IMR-90 (cell line): ENCODE results near the gene ASXL1. TPM values are rescaled to one million over a fixed set of nuclear protein-coding genes. Genes with fewer than 3 reads are reported as not detected.
A peak's percentile ranks its signal among the peaks of the same experiment; 100 is the strongest.

Source experiments
- ATAC-seq: fragments of 200-7000 bp; cut with Tn5 transposase; 2 replicates; pipeline ENCODE4 v1.9.1; 2020; ENCODE audit warnings: low read depth, mild to moderate bottlenecking, moderate library complexity
- BruUV-seq: library from RNA; stranded (reverse); fragments of 400-500 nt; replicated peaks from 2 replicates; lab custom pipeline; 2021; lab: Mats Ljungman, UMichigan
- CTCF ChIA-PET: fragments of 300-600 bp; formaldehyde crosslinking; extraction: SDS; loops from one replicate; lab custom pipeline; 2021; ENCODE audit warnings: antibody characterized with exemption; lab: Yijun Ruan, JAX
- POLR2A ChIA-PET: fragments of 300-600 bp; sonication (Branson Sonifier 250); formaldehyde crosslinking; loops from one replicate; lab custom pipeline; 2022; ENCODE audit warnings: antibody characterized with exemption; ENCODE audit not compliant: unreplicated experiment; lab: Charles Lee
- DNase-seq: peaks from one replicate; pipeline ENCODE4 v3.0.0; 2013
- H2AFZ ChIP-seq: replicated peaks from 2 replicates; pipeline ENCODE3; 2013; ENCODE audit warnings: low read length, mild to moderate bottlenecking; ENCODE audit not compliant: poor library complexity
- H2AK5ac ChIP-seq: 2 replicates; pipeline ENCODE4 v1.6.1; 2013; ENCODE audit warnings: low read depth, low read length, inconsistent platforms
- H2AK9ac ChIP-seq: replicated peaks from 2 replicates; pipeline ENCODE3; 2013; ENCODE audit warnings: mild to moderate bottlenecking, low read depth, low read length, moderate library complexity; ENCODE audit not compliant: poor library complexity
- H2BK120ac ChIP-seq: 2 replicates; pipeline ENCODE4 v1.6.1; 2013; ENCODE audit warnings: low read depth, low read length, inconsistent platforms
- H2BK15ac ChIP-seq: 3 replicates; pipeline ENCODE4 v1.6.1; 2013; ENCODE audit warnings: low read depth, low read length, inconsistent platforms
- H2BK20ac ChIP-seq: 2 replicates; pipeline ENCODE4 v1.6.1; 2013; ENCODE audit warnings: low read depth, mild to moderate bottlenecking, inconsistent platforms, low read length, moderate library complexity
- H2BK5ac ChIP-seq: 2 replicates; pipeline ENCODE4 v1.6.1; 2013; ENCODE audit warnings: mild to moderate bottlenecking, low read depth, low read length, inconsistent platforms; ENCODE audit not compliant: poor library complexity, severe bottlenecking
- H3K14ac ChIP-seq: replicated peaks from 2 replicates; pipeline ENCODE4 v1.6.1; 2013; ENCODE audit warnings: low read depth, low read length, inconsistent platforms
- H3K18ac ChIP-seq: 2 replicates; pipeline ENCODE4 v1.6.1; 2013; ENCODE audit warnings: low read depth, low read length, control low read depth
- H3K23ac ChIP-seq: 2 replicates; pipeline ENCODE4 v1.6.1; 2013; ENCODE audit warnings: low read depth, low read length, inconsistent platforms
- H3K27ac ChIP-seq: 2 replicates; pipeline ENCODE4 v1.5.1; 2013; ENCODE audit warnings: mild to moderate bottlenecking, control low read depth, low read length; ENCODE audit not compliant: insufficient read depth
- H3K27me3 ChIP-seq: 2 replicates; pipeline ENCODE4 v1.6.1; 2013; ENCODE audit warnings: low read length; ENCODE audit not compliant: control insufficient read depth, insufficient read depth
- H3K36me3 ChIP-seq: 2 replicates; pipeline ENCODE4 v1.6.1; 2013; ENCODE audit warnings: low read length, mixed read lengths; ENCODE audit not compliant: control insufficient read depth, insufficient read depth
- H3K4ac ChIP-seq: 2 replicates; pipeline ENCODE4 v1.6.1; 2013; ENCODE audit warnings: low read depth, low read length, inconsistent platforms
- H3K4me1 ChIP-seq: 2 replicates; pipeline ENCODE4 v1.6.1; 2013; ENCODE audit warnings: low read length, mixed read lengths; ENCODE audit not compliant: control insufficient read depth, insufficient read depth
- H3K4me2 ChIP-seq: 2 replicates; pipeline ENCODE4 v1.6.1; 2013; ENCODE audit warnings: low read depth, mild to moderate bottlenecking, control low read depth, low read length, moderate library complexity
- H3K4me3 ChIP-seq: 2 replicates; pipeline ENCODE4 v1.5.1; 2013; ENCODE audit warnings: low read depth, mild to moderate bottlenecking, control low read depth, low read length, moderate library complexity; ENCODE audit not compliant: insufficient read depth
- H3K56ac ChIP-seq: 2 replicates; pipeline ENCODE4 v1.6.1; 2013; ENCODE audit warnings: low read length, inconsistent platforms; ENCODE audit not compliant: insufficient read depth; ENCODE audit errors: extremely low read depth
- H3K79me1 ChIP-seq, 2 experiments: 2 replicates each; pipeline ENCODE4 v1.6.1; 2013; ENCODE audit warnings: low read length in 2 of 2, inconsistent platforms in 1 of 2, low read depth in 1 of 2
- H3K9ac ChIP-seq: 2 replicates; pipeline ENCODE4 v1.6.1; 2013; ENCODE audit warnings: low read depth, low read length, control low read depth
- H3K9me1 ChIP-seq: 2 replicates; pipeline ENCODE4 v1.6.1; 2013; ENCODE audit warnings: low read length, inconsistent platforms; ENCODE audit not compliant: insufficient read depth
- H3K9me3 ChIP-seq: 2 replicates; pipeline ENCODE4 v1.6.1; 2013; ENCODE audit warnings: low read length; ENCODE audit not compliant: control insufficient read depth, insufficient read depth
- H4K20me1 ChIP-seq: 2 replicates; pipeline ENCODE4 v1.6.1; 2013; ENCODE audit warnings: low read length, inconsistent platforms; ENCODE audit not compliant: insufficient read depth
- H4K5ac ChIP-seq: 2 replicates; pipeline ENCODE4 v1.6.1; 2013; ENCODE audit warnings: mild to moderate bottlenecking, low read depth, low read length, control low read depth
- H4K8ac ChIP-seq, 2 experiments: 2 replicates each; pipeline ENCODE4 v1.6.1; 2013; ENCODE audit warnings: low read depth in 2 of 2, low read length in 2 of 2, control low read depth in 1 of 2, inconsistent platforms in 1 of 2
- H4K91ac ChIP-seq: 2 replicates; pipeline ENCODE4 v1.6.1; 2013; ENCODE audit warnings: low read depth, low read length, inconsistent platforms; ENCODE audit not compliant: insufficient read depth
- BHLHE40 ChIP-seq: fragments of 150-350 bp; IDR thresholded peaks from 2 replicates; pipeline ENCODE4 v1.6.1; 2016; ENCODE audit warnings: mild to moderate bottlenecking, low read depth, low read length
- CEBPB ChIP-seq: IDR thresholded peaks from 2 replicates; pipeline ENCODE4 v1.6.1; 2012; ENCODE audit warnings: low read depth, low read length, improper control_type of control experiment
- CHD1 ChIP-seq: IDR thresholded peaks from 2 replicates; pipeline ENCODE4 v1.6.1; 2012; ENCODE audit warnings: low read depth, low read length, improper control_type of control experiment
- FOS ChIP-seq: fragments of 150-350 bp; IDR thresholded peaks from 2 replicates; pipeline ENCODE4 v1.6.1; 2016; ENCODE audit warnings: low read depth, low read length
- MAFK ChIP-seq: IDR thresholded peaks from 2 replicates; pipeline ENCODE4 v1.6.1; 2012; ENCODE audit warnings: low read depth, low read length, improper control_type of control experiment
- MAZ ChIP-seq: IDR thresholded peaks from 2 replicates; pipeline ENCODE4 v1.6.1; 2012; ENCODE audit warnings: low read depth, mild to moderate bottlenecking, low read length, improper control_type of control experiment, moderate library complexity, borderline replicate concordance
- MXI1 ChIP-seq: IDR thresholded peaks from 2 replicates; pipeline ENCODE4 v1.6.1; 2012; ENCODE audit warnings: low read depth, mild to moderate bottlenecking, low read length, moderate library complexity, borderline replicate concordance
- POLR2A ChIP-seq: IDR thresholded peaks from 2 replicates; pipeline ENCODE4 v1.6.1; 2012; ENCODE audit warnings: mild to moderate bottlenecking, low read depth, low read length
- RCOR1 ChIP-seq: IDR thresholded peaks from 2 replicates; pipeline ENCODE4 v1.6.1; 2012; ENCODE audit warnings: mild to moderate bottlenecking, low read length, improper control_type of control experiment; ENCODE audit not compliant: insufficient replicate concordance
- RFX5 ChIP-seq: IDR thresholded peaks from 2 replicates; pipeline ENCODE4 v1.8.0; 2012; ENCODE audit warnings: low read depth, mild to moderate bottlenecking, low read length, moderate library complexity
- SMC3 ChIP-seq: fragments of 150-350 bp; IDR thresholded peaks from 2 replicates; pipeline ENCODE4 v1.6.1; 2016; ENCODE audit warnings: low read depth, mild to moderate bottlenecking, antibody characterized with exemption, low read length, moderate library complexity
- WGBS, 2 experiments: methylation state at CpG; one replicate each; pipeline versions ENCODE4 v1.1.5 to v1.1.7; 2013; ENCODE audit warnings: missing lambda C conversion rate in 2 of 2; ENCODE audit not compliant: insufficient read length in 1 of 2; ENCODE audit errors: extremely low coverage in 2 of 2; 5-methylcytosine and 5-hydroxymethylcytosine counted together
- dilution Hi-C: fragments of 300-500 bp; cut with HindIII; formaldehyde crosslinking; loops from one replicate; pipeline ENCODE4 v1.14.3; 2018; ENCODE audit warnings: low sequenced_read_pairs; ENCODE audit not compliant: unreplicated experiment
- in situ Hi-C: fragments of 300-500 bp; cut with MboI; formaldehyde crosslinking; loops from 3 replicates; pipeline ENCODE4 v1.14.3; 2019; ENCODE audit warnings: low sequenced_read_pairs, inconsistent platforms, mixed read lengths
- intact Hi-C: fragments of 100-400 bp; cut with micrococcal nuclease; formaldehyde crosslinking; loops from 2 replicates; pipeline ENCODE4 v1.10.0; 2022
- polyA plus RNA-seq, 3 experiments: library from polyadenylated mRNA; depleted of rRNA; stranded (reverse); fragments of >200 nt; gene quantifications; 2 replicates each; pipeline ENCODE4 v1.2.3, GENCODE V29; 2012; ENCODE audit warnings: low replicate concordance in 1 of 3
- total RNA-seq: library from RNA; depleted of rRNA; stranded (reverse); fragments of >200 nt; gene quantifications from 2 replicates; pipeline ENCODE4 v1.2.3, GENCODE V29; 2012
- TF ChIP-seq, protein P1 (sequence below): conservative IDR thresholded peaks from 2 replicates; pipeline ENCODE4 v1.5.1; 2012; ENCODE audit warnings: mild to moderate bottlenecking, low read depth, low read length, improper control_type of control experiment
- TF ChIP-seq, protein P2 (sequence below): fragments of 150-350 bp; IDR thresholded peaks from 2 replicates; pipeline ENCODE4 v1.6.1; 2016; ENCODE audit warnings: low read depth, mild to moderate bottlenecking, low read length, moderate library complexity, borderline replicate concordance

The ASXL1 gene
- total and polyA plus RNA-seq, 2 of the 4 experiments (the other 2 are of a cell fraction): 29.9 to 37.1 TPM

DNA sequence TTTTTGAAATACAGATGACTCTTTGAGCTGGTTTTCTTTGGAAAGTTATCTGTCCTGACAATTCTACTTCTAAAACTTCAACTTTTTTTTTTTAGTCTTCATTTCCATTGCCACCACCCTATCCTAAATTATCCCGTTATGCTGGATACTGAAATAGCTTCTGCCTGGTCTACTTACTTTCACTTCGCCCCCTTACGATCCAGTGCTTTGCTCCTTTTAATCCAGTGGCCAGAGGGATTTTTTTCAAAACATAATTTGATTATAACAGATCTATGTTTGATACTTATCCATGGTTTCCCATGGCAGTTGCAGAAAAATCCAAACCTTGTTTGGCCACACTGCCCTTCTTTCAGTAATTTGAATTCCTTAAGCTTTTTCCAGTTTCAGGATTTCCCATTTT lies 27.4 kb downstream of the ASXL1 start:
- H3K4me2 ChIP-seq: peak overlapping the region; percentile 71
- BruUV-seq: no TSS peak
- H3K36me3 ChIP-seq: peaks cover 1% of the 10 kb centered on the region

More for the DNA sequence above, 27.4 kb downstream of the ASXL1 start:
- Histone ChIP-seq H3K27me3 (no peaks in the 10 kb centered on the region), H3K18ac (no peak overlapping the region), H4K91ac (no peak overlapping the region), H2AFZ (no peak overlapping the region), H3K27ac (no peak overlapping the region), H3K4me1 (peaks cover 13% of the 10 kb centered on the region), H4K8ac (no peak overlapping the region), H3K9me1 (peaks cover 15% of the 10 kb centered on the region), H4K5ac (no peak overlapping the region; the same call in 1 of the 2 replicates), H2AK9ac (no peak overlapping the region), H2BK120ac (no peak overlapping the region), H3K23ac (no peak overlapping the region), H3K56ac (no peak overlapping the region), H3K79me1 (peaks cover 41 to 66% of the 10 kb centered on the region in 2 experiments), H3K4ac (no peak overlapping the region), H2BK5ac (peak overlapping the region; percentile 18), H3K4me3 (no peak overlapping the region), H3K14ac (no peak overlapping the region), H2AK5ac (no peak overlapping the region), H2BK20ac (no peak overlapping the region), H3K9me3 (no peaks in the 10 kb centered on the region), H2BK15ac (no peak overlapping the region), H3K9ac (no peak overlapping the region), H4K20me1 (peaks cover 56% of the 10 kb centered on the region)
- intact Hi-C loops: no loop called here
- in situ Hi-C loops: no loop called here
- CTCF ChIA-PET: interaction anchor here (0.6 to 1.1 kb wide), 5 partner anchors 14 to 161 kb away, joined by 3 to 4 read pairs (median 3); no protein-coding TSS in a partner anchor
- dilution Hi-C loops: no loop called here
- TF ChIP-seq, protein P1, sequence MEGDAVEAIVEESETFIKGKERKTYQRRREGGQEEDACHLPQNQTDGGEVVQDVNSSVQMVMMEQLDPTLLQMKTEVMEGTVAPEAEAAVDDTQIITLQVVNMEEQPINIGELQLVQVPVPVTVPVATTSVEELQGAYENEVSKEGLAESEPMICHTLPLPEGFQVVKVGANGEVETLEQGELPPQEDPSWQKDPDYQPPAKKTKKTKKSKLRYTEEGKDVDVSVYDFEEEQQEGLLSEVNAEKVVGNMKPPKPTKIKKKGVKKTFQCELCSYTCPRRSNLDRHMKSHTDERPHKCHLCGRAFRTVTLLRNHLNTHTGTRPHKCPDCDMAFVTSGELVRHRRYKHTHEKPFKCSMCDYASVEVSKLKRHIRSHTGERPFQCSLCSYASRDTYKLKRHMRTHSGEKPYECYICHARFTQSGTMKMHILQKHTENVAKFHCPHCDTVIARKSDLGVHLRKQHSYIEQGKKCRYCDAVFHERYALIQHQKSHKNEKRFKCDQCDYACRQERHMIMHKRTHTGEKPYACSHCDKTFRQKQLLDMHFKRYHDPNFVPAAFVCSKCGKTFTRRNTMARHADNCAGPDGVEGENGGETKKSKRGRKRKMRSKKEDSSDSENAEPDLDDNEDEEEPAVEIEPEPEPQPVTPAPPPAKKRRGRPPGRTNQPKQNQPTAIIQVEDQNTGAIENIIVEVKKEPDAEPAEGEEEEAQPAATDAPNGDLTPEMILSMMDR: no peak
- TF ChIP-seq MXI1: no peak
- no peak for TF ChIP-seq SMC3
- no peak for TF ChIP-seq FOS
- TF ChIP-seq MAZ: no peak
- TF ChIP-seq CEBPB: no peak
- no peak for TF ChIP-seq RFX5
- no peak for TF ChIP-seq CHD1
- no peak for TF ChIP-seq POLR2A
- TF ChIP-seq RCOR1: no peak
- TF ChIP-seq, protein P2, sequence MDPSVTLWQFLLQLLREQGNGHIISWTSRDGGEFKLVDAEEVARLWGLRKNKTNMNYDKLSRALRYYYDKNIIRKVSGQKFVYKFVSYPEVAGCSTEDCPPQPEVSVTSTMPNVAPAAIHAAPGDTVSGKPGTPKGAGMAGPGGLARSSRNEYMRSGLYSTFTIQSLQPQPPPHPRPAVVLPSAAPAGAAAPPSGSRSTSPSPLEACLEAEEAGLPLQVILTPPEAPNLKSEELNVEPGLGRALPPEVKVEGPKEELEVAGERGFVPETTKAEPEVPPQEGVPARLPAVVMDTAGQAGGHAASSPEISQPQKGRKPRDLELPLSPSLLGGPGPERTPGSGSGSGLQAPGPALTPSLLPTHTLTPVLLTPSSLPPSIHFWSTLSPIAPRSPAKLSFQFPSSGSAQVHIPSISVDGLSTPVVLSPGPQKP: no peak
- no peak for TF ChIP-seq MAFK
- TF ChIP-seq BHLHE40: no peak
- DNase-seq (no peak), ATAC-seq (no peak)
- POLR2A ChIA-PET: interaction anchor here (0.7 kb wide), 1 partner anchor 20 kb away, joined by 4 read pairs; no protein-coding TSS in a partner anchor
- no CpG with 5 or more reads among the region's 3 CpGs for WGBS, 2 experiments
